ENCODE data around the gene SLC29A1.

SLC29A1 gene

GRCh38 chr6:44256775-44257024, 33.3 kb downstream of the SLC29A1 start:
- Histone ChIP-seq H3K27me3 (no peaks in the 10 kb centered on the region), H3K4me3 (peak overlapping the region; percentile 78 to 86), H3K9me3 (no peaks in the 10 kb centered on the region), H3K4me1 (peaks cover 0 to 19% (median 17%) of the 10 kb centered on the region in 4 donors), H3K36me3 (peaks cover 32 to 58% (median 43%) of the 10 kb centered on the region in 3 donors), H3K27ac (peak overlapping the region; percentile 86 to 88)
- TF ChIP-seq, protein P1, sequence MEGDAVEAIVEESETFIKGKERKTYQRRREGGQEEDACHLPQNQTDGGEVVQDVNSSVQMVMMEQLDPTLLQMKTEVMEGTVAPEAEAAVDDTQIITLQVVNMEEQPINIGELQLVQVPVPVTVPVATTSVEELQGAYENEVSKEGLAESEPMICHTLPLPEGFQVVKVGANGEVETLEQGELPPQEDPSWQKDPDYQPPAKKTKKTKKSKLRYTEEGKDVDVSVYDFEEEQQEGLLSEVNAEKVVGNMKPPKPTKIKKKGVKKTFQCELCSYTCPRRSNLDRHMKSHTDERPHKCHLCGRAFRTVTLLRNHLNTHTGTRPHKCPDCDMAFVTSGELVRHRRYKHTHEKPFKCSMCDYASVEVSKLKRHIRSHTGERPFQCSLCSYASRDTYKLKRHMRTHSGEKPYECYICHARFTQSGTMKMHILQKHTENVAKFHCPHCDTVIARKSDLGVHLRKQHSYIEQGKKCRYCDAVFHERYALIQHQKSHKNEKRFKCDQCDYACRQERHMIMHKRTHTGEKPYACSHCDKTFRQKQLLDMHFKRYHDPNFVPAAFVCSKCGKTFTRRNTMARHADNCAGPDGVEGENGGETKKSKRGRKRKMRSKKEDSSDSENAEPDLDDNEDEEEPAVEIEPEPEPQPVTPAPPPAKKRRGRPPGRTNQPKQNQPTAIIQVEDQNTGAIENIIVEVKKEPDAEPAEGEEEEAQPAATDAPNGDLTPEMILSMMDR (IDR thresholded peaks at IDR 0.05), result no peak
- DNase-seq, result no peak
- intact Hi-C loops (cut with DNase I; ENCODE audit: low total_unique reads), result loop anchor here (5.0 kb wide), 1 partner anchor 84 kb away; no protein-coding TSS in a partner anchor

- Histone ChIP-seq H3K27ac (peak within 1 kb of the TSS; percentile 86 to 88), H3K4me3 (peak within 1 kb of the TSS; percentile 78 to 86), H3K27me3 (no peaks in the 10 kb centered on the region), H3K9me3 (no peaks in the 10 kb centered on the region), H3K4me1 (peaks cover 0 to 20% (median 17%) of the 10 kb centered on the region in 4 donors), H3K36me3 (peaks cover 27 to 53% (median 38%) of the 10 kb centered on the region in 3 donors)
- peak; percentile 54 to 82 for DNase-seq
- intact Hi-C loops (cut with DNase I; ENCODE audit: low total_unique reads), result loop anchor here (5.0 kb wide), 1 partner anchor 85 kb away; no protein-coding TSS in a partner anchor
- TF ChIP-seq, protein P1 (IDR thresholded peaks at IDR 0.05), result peak; percentile 67 to 85
Observed at GRCh38 chr6:44257025-44257752, 33.8 kb downstream of the SLC29A1 start, which contains the start of gene SLC35B2. Gene SLC35B2 (minus strand): TSS chr6:44257528. CDS start chr6:44257410, 118 bp downstream.

DNA sequence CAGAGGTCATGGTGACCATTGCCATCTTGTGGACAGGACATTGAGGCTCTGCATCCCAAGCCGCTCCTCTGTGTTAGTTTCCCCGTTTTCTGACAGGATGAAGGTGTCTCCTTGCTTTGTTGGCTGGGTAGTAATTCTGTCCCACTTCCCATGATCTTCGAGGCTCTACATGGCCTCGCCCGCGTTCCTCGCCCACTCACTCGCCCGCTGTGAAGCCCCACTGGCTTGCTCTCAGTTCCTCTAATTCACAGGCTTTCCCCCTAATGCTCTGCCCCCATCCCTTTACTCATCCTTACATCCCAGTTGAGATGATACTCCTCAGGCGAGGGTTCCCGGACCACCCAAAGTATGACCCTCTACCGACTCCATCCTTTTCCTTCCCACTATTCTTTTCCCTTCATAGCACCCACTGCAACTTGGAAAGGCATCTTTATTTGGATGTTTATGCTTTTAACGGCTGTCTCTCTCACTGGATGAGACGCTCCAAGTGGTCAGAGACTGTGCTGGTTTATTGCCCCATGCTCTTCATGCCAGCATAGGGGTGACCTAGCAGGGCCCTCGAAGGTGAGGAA, 34.4 kb downstream of the SLC29A1 start:
- peak overlapping the region; percentile 86 to 88 for H3K27ac ChIP-seq
- peaks cover 0 to 26% (median 21%) of the 10 kb centered on the region in 4 donors for H3K4me1 ChIP-seq
- DNase-seq, result no peak
- intact Hi-C loops (cut with DNase I; ENCODE audit: low total_unique reads), result loop anchor here (5.0 kb wide), 1 partner anchor 86 kb away; no protein-coding TSS in a partner anchor
- H3K27me3 ChIP-seq, result no peaks in the 10 kb centered on the region
- TF ChIP-seq, protein P1 (IDR thresholded peaks at IDR 0.05), result no peak
- peak overlapping the region; percentile 78 to 86 for H3K4me3 ChIP-seq
- no peaks in the 10 kb centered on the region for H3K9me3 ChIP-seq
- peaks cover 21 to 47% (median 32%) of the 10 kb centered on the region in 3 donors for H3K36me3 ChIP-seq

DNA sequence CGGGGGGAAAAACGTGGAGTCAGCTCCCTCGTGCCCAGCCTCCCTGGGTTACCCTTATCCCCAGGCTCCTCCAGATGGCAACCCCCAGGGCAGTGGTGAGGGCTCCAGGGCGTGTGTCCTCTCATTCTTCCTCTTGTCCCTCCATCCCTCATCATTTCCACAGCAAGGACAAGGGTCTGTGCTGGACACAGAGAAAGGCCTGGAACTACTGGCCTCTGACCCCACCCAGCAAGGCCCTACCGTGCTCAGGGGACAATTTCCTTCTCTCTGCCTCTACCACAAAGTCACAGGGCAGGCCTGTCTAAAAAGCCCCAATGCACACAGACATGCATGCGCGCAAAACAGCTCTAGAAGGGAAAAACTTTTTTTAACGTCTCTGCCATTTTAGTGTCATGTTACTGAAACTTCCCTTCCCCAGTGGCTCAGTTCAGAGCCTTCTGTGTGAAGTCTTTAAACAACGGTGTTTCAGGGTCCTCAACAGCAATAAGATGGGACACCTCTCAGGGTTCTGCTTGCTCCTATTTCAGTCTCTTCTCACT, 35.0 kb downstream of the SLC29A1 start:
- Histone ChIP-seq H3K4me1 (peaks cover 0 to 32% (median 26%) of the 10 kb centered on the region in 4 donors), H3K27me3 (no peaks in the 10 kb centered on the region), H3K36me3 (peaks cover 15 to 41% (median 26%) of the 10 kb centered on the region in 3 donors), H3K4me3 (no peak overlapping the region), H3K27ac (peak overlapping the region in 1 of 2 donors; percentile 88), H3K9me3 (no peaks in the 10 kb centered on the region)
- no peak for DNase-seq
- intact Hi-C loops (cut with DNase I; ENCODE audit: low total_unique reads), result loop anchor here (5.0 kb wide), 1 partner anchor 86 kb away; no protein-coding TSS in a partner anchor
- TF ChIP-seq, protein P1 (IDR thresholded peaks at IDR 0.05), result no peak

DNA sequence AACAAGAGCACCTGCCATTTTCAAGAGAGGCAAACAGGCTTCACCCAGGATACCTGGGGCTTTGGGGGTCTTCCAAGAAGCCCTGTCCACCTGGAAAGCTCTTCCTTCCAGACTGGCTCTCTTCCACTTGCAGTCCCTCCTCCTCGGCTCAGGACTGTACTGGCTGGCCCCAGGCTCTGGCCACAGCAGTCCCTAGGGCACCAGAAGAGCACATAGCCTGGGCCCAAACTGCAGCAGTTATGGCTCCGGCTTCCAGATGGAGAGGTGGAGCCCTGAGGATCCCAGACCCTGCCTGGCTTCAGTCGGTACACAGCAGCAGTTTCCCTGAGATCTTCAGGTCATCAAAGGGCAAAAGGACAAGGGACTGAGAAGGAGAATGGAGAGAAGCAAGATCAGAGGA, 35.5 kb downstream of the SLC29A1 start:
- Histone ChIP-seq H3K36me3 (peaks cover 10 to 36% (median 21%) of the 10 kb centered on the region in 3 donors), H3K27ac (no peak overlapping the region), H3K4me1 (peaks cover 0 to 37% (median 32%) of the 10 kb centered on the region in 4 donors)

More for the DNA sequence above, 35.5 kb downstream of the SLC29A1 start:
- Histone ChIP-seq H3K4me3 (no peak overlapping the region), H3K27me3 (no peaks in the 10 kb centered on the region), H3K9me3 (no peaks in the 10 kb centered on the region)
- TF ChIP-seq, protein P1 (IDR thresholded peaks at IDR 0.05), result no peak
- intact Hi-C loops (cut with DNase I; ENCODE audit: low total_unique reads), result loop anchor here (5.0 kb wide), 1 partner anchor 87 kb away; no protein-coding TSS in a partner anchor
- no peak for DNase-seq

All from tibial artery (tissue), 4 donors.